CD4-positive, alpha-beta memory T cell (primary cell): ENCODE results near the gene FEZ2. TPM values are rescaled to one million over a fixed set of nuclear protein-coding genes. Genes with fewer than 3 reads are reported as not detected.

Experiments
- CTCF ChIA-PET: fragments of 350-600 bp; sonication (Branson Sonifier 250); formaldehyde crosslinking; loops from one replicate; lab custom pipeline; 2021; ENCODE audit warnings: inconsistent platforms; ENCODE audit not compliant: partially characterized antibody; lab: Charles Lee
- POLR2A ChIA-PET: fragments of 350-600 bp; sonication (Branson Sonifier 250); formaldehyde crosslinking; loops from one replicate; lab custom pipeline; 2021; ENCODE audit not compliant: partially characterized antibody; lab: Charles Lee
- DNase-seq, 5 donors: peaks; one replicate each; pipeline versions ENCODE4 v3.0.0 to v3.0.0-alpha.2; 2020 to 2022; ENCODE audit warnings: mixed read lengths in 1 of 5
- H3K27ac ChIP-seq: one replicate; pipeline ENCODE4 v1.7.0; 2013; ENCODE audit warnings: low read depth, low read length
- H3K27me3 ChIP-seq: 2 replicates; pipeline ENCODE4 v1.7.0; 2013; ENCODE audit warnings: mild to moderate bottlenecking, low read length, moderate library complexity; ENCODE audit not compliant: insufficient read depth
- H3K36me3 ChIP-seq: 2 replicates; pipeline ENCODE4 v1.7.0; 2013; ENCODE audit warnings: mild to moderate bottlenecking, low read length, moderate library complexity; ENCODE audit not compliant: insufficient read depth
- H3K4me1 ChIP-seq: 2 replicates; pipeline ENCODE4 v1.7.0; 2013; ENCODE audit warnings: mild to moderate bottlenecking, low read length, moderate library complexity; ENCODE audit not compliant: insufficient read depth
- H3K4me3 ChIP-seq, 2 donors: one replicate each; pipeline ENCODE4 v1.7.0; 2013; ENCODE audit warnings: low read length in 2 of 2, mild to moderate bottlenecking in 1 of 2
- H3K9me3 ChIP-seq, 2 donors: one replicate each; pipeline ENCODE4 v1.7.0; 2013; ENCODE audit warnings: low read length in 2 of 2, control low read depth in 1 of 2; ENCODE audit not compliant: control insufficient read depth in 1 of 2
- H3K27ac Mint-ChIP-seq, 7 donors: one replicate each; pipeline ENCODE4 v1.8.0; 2020 to 2021; ENCODE audit warnings: mixed read lengths in 7 of 7, mild to moderate bottlenecking in 6 of 7, inconsistent platforms in 3 of 7, moderate library complexity in 3 of 7
- H3K27me3 Mint-ChIP-seq, 2 donors: one replicate each; pipeline ENCODE4 v1.8.0; 2020 to 2021; ENCODE audit warnings: mixed read lengths in 2 of 2
- H3K36me3 Mint-ChIP-seq, 2 donors: one replicate each; pipeline ENCODE4 v1.8.0; 2020 to 2021; ENCODE audit warnings: mixed read lengths in 2 of 2, inconsistent platforms in 1 of 2, mild to moderate bottlenecking in 1 of 2
- H3K4me1 Mint-ChIP-seq, 4 donors: one replicate each; pipeline ENCODE4 v1.8.0; 2020 to 2021; ENCODE audit warnings: mixed read lengths in 4 of 4, mild to moderate bottlenecking in 1 of 4
- H3K4me3 Mint-ChIP-seq, 8 donors: one replicate each; pipeline ENCODE4 v1.8.0; 2020 to 2021; ENCODE audit warnings: mixed read lengths in 8 of 8, mild to moderate bottlenecking in 7 of 8, moderate library complexity in 6 of 8, inconsistent platforms in 3 of 8
- H3K9me3 Mint-ChIP-seq, 8 donors: one replicate each; pipeline ENCODE4 v1.8.0; 2020 to 2021; ENCODE audit warnings: mixed read lengths in 8 of 8, mild to moderate bottlenecking in 5 of 8, inconsistent platforms in 3 of 8, moderate library complexity in 1 of 8
- intact Hi-C: fragments of 100-400 bp; cut with micrococcal nuclease; formaldehyde crosslinking; loops from one replicate; pipeline ENCODE4 v1.15.1; 2023
- polyA plus RNA-seq, 2 donors: library from polyadenylated mRNA; unstranded; fragments of 300-500 nt; fragmentation: Illumina TruSeq; gene quantifications; one replicate each; pipeline ENCODE4 v1.2.3, GENCODE V29; 2021
- total RNA-seq, 2 experiments: library from RNA; stranded (reverse); gene quantifications; one replicate each; pipeline ENCODE4 v1.2.3, GENCODE V29; 2021

FEZ2 gene
- total and polyA plus RNA-seq, 4 experiments from 2014 or later: 1.6 to 14.7 (median 7.7) TPM

GRCh38 chr2:36530178-36530982, 67.6 kb downstream of the FEZ2 start:
- Mint-ChIP-seq H3K27me3 (no peaks in the 10 kb centered on the region), H3K27ac (no peak overlapping the region), H3K9me3 (peaks cover 0 to 2% (median 0%) of the 10 kb centered on the region in 8 donors), H3K36me3 (peaks cover 4 to 17% of the 10 kb centered on the region in 2 donors), H3K4me1 (peaks cover 0 to 1% (median 0%) of the 10 kb centered on the region in 4 donors), H3K4me3 (no peak overlapping the region)
- H3K36me3 ChIP-seq: no peaks in the 10 kb centered on the region
- POLR2A ChIA-PET: no interaction called here
- no peak overlapping the region for H3K4me3 ChIP-seq
- DNase-seq: no peak
- no peak overlapping the region for H3K27ac ChIP-seq
- H3K27me3 ChIP-seq: no peaks in the 10 kb centered on the region
- CTCF ChIA-PET: no interaction called here
- no peaks in the 10 kb centered on the region for H3K9me3 ChIP-seq
- intact Hi-C loops: no loop called here
- H3K4me1 ChIP-seq: no peaks in the 10 kb centered on the region

GRCh38 chr2:36528766-36529392, 69.1 kb downstream of the FEZ2 start:
- Histone ChIP-seq H3K4me1 (no peaks in the 10 kb centered on the region), H3K27ac (no peak overlapping the region), H3K27me3 (no peaks in the 10 kb centered on the region), H3K4me3 (no peak overlapping the region), H3K9me3 (no peaks in the 10 kb centered on the region), H3K36me3 (no peaks in the 10 kb centered on the region)
- peaks cover 11 to 31% of the 10 kb centered on the region in 2 donors for H3K36me3 Mint-ChIP-seq
- ChIA-PET POLR2A (no interaction called here), CTCF (interaction anchor here (0.8 kb wide), 1 partner anchor 16 kb away, joined by 3 read pairs; no protein-coding TSS in a partner anchor)
- H3K4me1 Mint-ChIP-seq: peaks cover 0 to 1% (median 0%) of the 10 kb centered on the region in 4 donors
- intact Hi-C loops: no loop called here
- peaks cover 0 to 2% (median 0%) of the 10 kb centered on the region in 8 donors for H3K9me3 Mint-ChIP-seq
- no peak overlapping the region for H3K4me3 Mint-ChIP-seq
- H3K27me3 Mint-ChIP-seq: no peaks in the 10 kb centered on the region
- no peak overlapping the region for H3K27ac Mint-ChIP-seq
- DNase-seq: no peak

- no peaks in the 10 kb centered on the region for H3K27me3 Mint-ChIP-seq
- H3K4me1 Mint-ChIP-seq: no peaks in the 10 kb centered on the region
- intact Hi-C loops: no loop called here
- no peak overlapping the region for H3K27ac ChIP-seq
- ChIA-PET CTCF (interaction anchor here (0.8 kb wide), 1 partner anchor 16 kb away, joined by 3 read pairs; no protein-coding TSS in a partner anchor), POLR2A (no interaction called here)
- H3K9me3 ChIP-seq: no peaks in the 10 kb centered on the region
- H3K27me3 ChIP-seq: no peaks in the 10 kb centered on the region
- H3K9me3 Mint-ChIP-seq: no peaks in the 10 kb centered on the region
- no peak overlapping the region for H3K4me3 ChIP-seq
- no peak overlapping the region for H3K27ac Mint-ChIP-seq
- H3K36me3 ChIP-seq: no peaks in the 10 kb centered on the region
- peaks cover 17 to 37% of the 10 kb centered on the region in 2 donors for H3K36me3 Mint-ChIP-seq
- no peak for DNase-seq
- no peak overlapping the region for H3K4me3 Mint-ChIP-seq
- H3K4me1 ChIP-seq: no peaks in the 10 kb centered on the region
Observed at GRCh38 chr2:36528274-36528673, 69.7 kb downstream of the FEZ2 start.

DNA sequence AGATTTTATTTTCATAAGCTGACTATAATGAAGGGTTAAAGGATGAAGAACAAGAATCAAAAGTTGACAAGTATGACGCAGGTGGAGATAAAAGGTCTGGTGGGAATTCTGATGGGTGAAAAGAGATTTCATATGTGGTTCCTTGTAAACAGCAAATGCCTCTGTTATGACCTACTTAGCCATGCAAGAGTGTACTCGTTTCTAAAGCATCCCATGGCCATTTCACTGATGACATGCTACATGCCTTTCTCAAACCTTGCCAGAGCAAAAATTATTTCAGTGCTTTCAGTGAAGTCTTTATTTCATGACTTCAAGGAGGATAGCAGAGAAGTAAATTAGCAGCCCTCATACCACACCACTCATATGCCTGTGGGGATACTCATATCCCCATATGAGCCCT, 71.7 kb downstream of the FEZ2 start:
- Mint-ChIP-seq H3K9me3 (no peaks in the 10 kb centered on the region), H3K27ac (no peak overlapping the region), H3K36me3 (peaks cover 30 to 38% of the 10 kb centered on the region in 2 donors), H3K27me3 (no peaks in the 10 kb centered on the region), H3K4me1 (no peaks in the 10 kb centered on the region), H3K4me3 (no peak overlapping the region)
- intact Hi-C loops: no loop called here
- Histone ChIP-seq H3K4me1 (no peaks in the 10 kb centered on the region), H3K27ac (no peak overlapping the region), H3K4me3 (no peak overlapping the region), H3K36me3 (no peaks in the 10 kb centered on the region), H3K9me3 (no peaks in the 10 kb centered on the region), H3K27me3 (no peaks in the 10 kb centered on the region)
- no peak for DNase-seq
- CTCF ChIA-PET: no interaction called here
- POLR2A ChIA-PET: no interaction called here

GRCh38 chr2:36525245-36525644, 72.7 kb downstream of the FEZ2 start:
- no peak for DNase-seq
- H3K27ac ChIP-seq: no peak overlapping the region
- Mint-ChIP-seq H3K27ac (no peak overlapping the region), H3K4me1 (no peaks in the 10 kb centered on the region), H3K9me3 (no peaks in the 10 kb centered on the region), H3K27me3 (no peaks in the 10 kb centered on the region), H3K4me3 (no peak overlapping the region), H3K36me3 (peaks cover 32 to 40% of the 10 kb centered on the region in 2 donors)
- H3K4me1 ChIP-seq: no peaks in the 10 kb centered on the region
- H3K4me3 ChIP-seq: no peak overlapping the region
- no peaks in the 10 kb centered on the region for H3K9me3 ChIP-seq
- no peaks in the 10 kb centered on the region for H3K27me3 ChIP-seq
- POLR2A ChIA-PET: no interaction called here
- CTCF ChIA-PET: no interaction called here
- intact Hi-C loops: no loop called here
- no peaks in the 10 kb centered on the region for H3K36me3 ChIP-seq

DNA sequence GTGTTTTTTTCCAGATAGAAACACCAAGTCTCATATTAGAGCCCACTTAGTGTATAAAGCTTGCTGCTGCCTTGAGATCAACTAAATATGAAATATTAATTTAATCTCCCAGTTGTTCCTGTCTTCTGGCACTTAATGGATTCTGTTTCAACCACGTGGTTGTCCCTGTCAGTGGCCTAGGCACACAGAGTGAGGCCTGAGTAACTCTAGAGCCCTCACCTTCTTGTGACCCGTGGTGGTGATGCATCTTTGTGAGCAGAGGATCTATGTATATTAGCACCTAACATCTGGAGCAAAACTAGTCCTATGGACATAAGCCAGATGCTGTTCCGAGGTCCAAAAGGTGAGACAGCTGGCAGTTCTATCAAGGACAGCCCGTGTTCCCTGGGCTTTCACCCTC, 74.8 kb downstream of the FEZ2 start:
- H3K9me3 ChIP-seq: no peaks in the 10 kb centered on the region

DNA sequence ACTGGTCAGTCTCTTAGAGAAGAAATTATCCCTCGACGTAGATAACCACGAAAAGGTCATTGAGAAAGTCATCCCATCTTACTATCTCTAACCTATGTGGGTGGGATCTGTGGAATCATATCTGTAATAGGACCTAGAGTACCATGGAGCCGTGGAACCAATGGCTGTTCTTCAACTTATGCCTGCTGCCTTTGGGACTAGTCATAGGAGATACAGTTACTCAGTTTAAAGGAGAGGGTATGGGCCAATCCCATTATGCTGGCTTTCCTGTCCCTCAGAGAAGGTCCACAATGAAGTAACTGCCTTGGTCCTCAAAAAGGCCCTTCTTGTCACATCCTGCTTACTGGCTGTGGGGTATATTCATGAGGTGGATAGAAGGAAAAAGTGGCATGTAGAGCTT, 77.5 kb downstream of the FEZ2 start:
- intact Hi-C loops: no loop called here
- Histone ChIP-seq H3K9me3 (no peaks in the 10 kb centered on the region), H3K27ac (no peak overlapping the region), H3K27me3 (no peaks in the 10 kb centered on the region), H3K4me3 (no peak overlapping the region), H3K4me1 (no peaks in the 10 kb centered on the region), H3K36me3 (peaks cover 3% of the 10 kb centered on the region)
- H3K36me3 Mint-ChIP-seq: peaks cover 46 to 48% of the 10 kb centered on the region in 2 donors
- no peak overlapping the region for H3K4me3 Mint-ChIP-seq
- no peaks in the 10 kb centered on the region for H3K4me1 Mint-ChIP-seq
- POLR2A ChIA-PET: no interaction called here
- CTCF ChIA-PET: no interaction called here
- H3K27ac Mint-ChIP-seq: no peak overlapping the region
- no peak for DNase-seq
- no peaks in the 10 kb centered on the region for H3K9me3 Mint-ChIP-seq
- H3K27me3 Mint-ChIP-seq: no peaks in the 10 kb centered on the region

More for the DNA sequence above, 74.8 kb downstream of the FEZ2 start:
- Histone ChIP-seq H3K27me3 (no peaks in the 10 kb centered on the region), H3K4me3 (no peak overlapping the region), H3K36me3 (peaks cover 3% of the 10 kb centered on the region), H3K4me1 (no peaks in the 10 kb centered on the region), H3K27ac (no peak overlapping the region)
- intact Hi-C loops: no loop called here
- Mint-ChIP-seq H3K4me1 (no peaks in the 10 kb centered on the region), H3K27me3 (no peaks in the 10 kb centered on the region), H3K9me3 (no peaks in the 10 kb centered on the region), H3K4me3 (no peak overlapping the region), H3K36me3 (peaks cover 44% of the 10 kb centered on the region in 2 donors), H3K27ac (no peak overlapping the region)
- CTCF ChIA-PET: no interaction called here
- no peak for DNase-seq
- POLR2A ChIA-PET: no interaction called here
